H9 (cell line): ENCODE results near the gene KLF16. TPM values are rescaled to one million over a fixed set of nuclear protein-coding genes. Genes with fewer than 3 reads are reported as not detected.
A peak's percentile ranks its signal among the peaks of the same experiment; 100 is the strongest.

Experiments
- DNase-seq: peaks from one replicate; pipeline ENCODE4 v3.0.0-alpha.2; 2017
- H2AFZ ChIP-seq: one replicate; pipeline ENCODE4 v1.6.1; 2013; ENCODE audit warnings: mild to moderate bottlenecking, low read length, control low read depth, moderate library complexity
- H2AK5ac ChIP-seq: 2 replicates; pipeline ENCODE4 v1.6.1; 2013; ENCODE audit warnings: low read length, control low read depth, mixed read lengths; ENCODE audit not compliant: insufficient read length
- H2BK120ac ChIP-seq: one replicate; pipeline ENCODE4 v1.6.1; 2013; ENCODE audit warnings: low read depth, mild to moderate bottlenecking, low read length, control low read depth, inconsistent platforms; ENCODE audit not compliant: poor library complexity, severe bottlenecking
- H2BK12ac ChIP-seq: 2 replicates; pipeline ENCODE4 v1.6.1; 2013; ENCODE audit warnings: low read length, control low read depth, mixed read lengths, low read depth; ENCODE audit not compliant: insufficient read length
- H2BK15ac ChIP-seq: 2 replicates; pipeline ENCODE4 v1.6.1; 2013; ENCODE audit warnings: low read depth, low read length, control low read depth
- H2BK20ac ChIP-seq: one replicate; pipeline ENCODE4 v1.6.1; 2013; ENCODE audit warnings: low read depth, mild to moderate bottlenecking, low read length, control low read depth, inconsistent platforms; ENCODE audit not compliant: poor library complexity, severe bottlenecking
- H2BK5ac ChIP-seq: 2 replicates; pipeline ENCODE4 v1.6.1; 2013; ENCODE audit warnings: low read length, control low read depth, mixed read lengths; ENCODE audit not compliant: insufficient read length
- H3K14ac ChIP-seq: 2 replicates; pipeline ENCODE4 v1.6.1; 2013; ENCODE audit warnings: low read length, control low read depth; ENCODE audit not compliant: insufficient read depth
- H3K18ac ChIP-seq: 2 replicates; pipeline ENCODE4 v1.6.1; 2013; ENCODE audit warnings: low read depth, mild to moderate bottlenecking, mixed read lengths, low read length, control low read depth; ENCODE audit not compliant: insufficient read length
- H3K23ac ChIP-seq: 2 replicates; pipeline ENCODE4 v1.6.1; 2013; ENCODE audit warnings: low read length, control low read depth, mixed read lengths, low read depth; ENCODE audit not compliant: insufficient read length
- H3K23me2 ChIP-seq: 2 replicates; pipeline ENCODE4 v1.6.1; 2013; ENCODE audit warnings: low read depth, mild to moderate bottlenecking, mixed read lengths, low read length, control low read depth; ENCODE audit not compliant: insufficient read length, poor library complexity, severe bottlenecking
- H3K27ac ChIP-seq: 2 replicates; pipeline ENCODE4 v1.5.1; 2013; ENCODE audit warnings: low read length, control low read depth, mixed read lengths, low read depth; ENCODE audit not compliant: insufficient read length
- H3K27me3 ChIP-seq: 2 replicates; pipeline ENCODE4 v1.6.1; 2013; ENCODE audit warnings: low read length, control low read depth, inconsistent platforms; ENCODE audit not compliant: insufficient read depth
- H3K4ac ChIP-seq: 2 replicates; pipeline ENCODE4 v1.6.1; 2013; ENCODE audit warnings: low read depth, mild to moderate bottlenecking, control low read depth, inconsistent platforms, low read length, moderate library complexity
- H3K4me1 ChIP-seq: 2 replicates; pipeline ENCODE4 v1.6.1; 2013; ENCODE audit warnings: low read length, control low read depth, inconsistent platforms; ENCODE audit not compliant: insufficient read depth
- H3K4me2 ChIP-seq: 2 replicates; pipeline ENCODE4 v1.6.1; 2013; ENCODE audit warnings: low read length, control low read depth, mixed read lengths; ENCODE audit not compliant: insufficient read length, insufficient read depth
- H3K56ac ChIP-seq: 2 replicates; pipeline ENCODE4 v1.6.1; 2013; ENCODE audit warnings: low read depth, mild to moderate bottlenecking, mixed read lengths, low read length, control low read depth; ENCODE audit not compliant: insufficient read length
- H3K79me1 ChIP-seq: 2 replicates; pipeline ENCODE4 v1.6.1; 2013; ENCODE audit warnings: low read depth, mild to moderate bottlenecking, moderate library complexity, low read length, control low read depth, inconsistent platforms; ENCODE audit not compliant: insufficient read depth, poor library complexity, severe bottlenecking
- H3K79me2 ChIP-seq: 2 replicates; pipeline ENCODE4 v1.6.1; 2013; ENCODE audit warnings: low read length, control low read depth, inconsistent platforms; ENCODE audit not compliant: insufficient read depth
- H3K9ac ChIP-seq: 2 replicates; pipeline ENCODE4 v1.6.1; 2013; ENCODE audit warnings: low read length, control low read depth, mixed read lengths; ENCODE audit not compliant: insufficient read length; ENCODE audit errors: extremely low read depth
- H3K9me3 ChIP-seq: one replicate; pipeline ENCODE4 v1.6.1; 2013; ENCODE audit warnings: low read depth, low read length, inconsistent platforms; ENCODE audit not compliant: control insufficient read depth
- H3T11ph ChIP-seq: one replicate; pipeline ENCODE4 v1.6.1; 2013; ENCODE audit warnings: mild to moderate bottlenecking, low read length, control low read depth, inconsistent platforms
- H4K20me1 ChIP-seq: one replicate; pipeline ENCODE4 v1.6.1; 2013; ENCODE audit not compliant: control insufficient read depth, insufficient read length, insufficient read depth
- H4K5ac ChIP-seq: 2 replicates; pipeline ENCODE4 v1.6.1; 2013; ENCODE audit warnings: low read depth, mild to moderate bottlenecking, mixed read lengths, low read length, control low read depth; ENCODE audit not compliant: insufficient read length
- H4K8ac ChIP-seq: replicated peaks from 2 replicates; pipeline ENCODE4 v1.6.1; 2013; ENCODE audit warnings: low read length, control low read depth, mixed read lengths, low read depth; ENCODE audit not compliant: insufficient read length
- H4K91ac ChIP-seq: 2 replicates; pipeline ENCODE4 v1.6.1; 2013; ENCODE audit warnings: low read depth, mild to moderate bottlenecking, moderate library complexity, mixed read lengths, low read length, control low read depth; ENCODE audit not compliant: insufficient read length
- H3K27ac Mint-ChIP-seq, 3 experiments: 2 replicates in 2 of 3; 3 replicates in 1 of 3; pipeline ENCODE4 v1.8.0; 2020 to 2021; ENCODE audit warnings: mixed read lengths in 3 of 3, mild to moderate bottlenecking in 1 of 3, moderate library complexity in 1 of 3
- H3K27me3 Mint-ChIP-seq: 2 replicates; pipeline ENCODE4 v1.8.0; 2021; ENCODE audit warnings: low read depth, mild to moderate bottlenecking, moderate library complexity, mixed read lengths
- H3K36me3 Mint-ChIP-seq, 3 experiments: 2 replicates in 2 of 3; 3 replicates in 1 of 3; pipeline ENCODE4 v1.8.0; 2020 to 2021; ENCODE audit warnings: low read depth in 3 of 3, mixed read lengths in 3 of 3; ENCODE audit not compliant: insufficient read depth in 1 of 3
- H3K4me1 Mint-ChIP-seq, 2 experiments: 2 replicates each; pipeline ENCODE4 v1.8.0; 2020; ENCODE audit warnings: mixed read lengths in 2 of 2
- H3K4me3 Mint-ChIP-seq, 2 experiments: 2 replicates in 1 of 2; 3 replicates in 1 of 2; pipeline ENCODE4 v1.8.0; 2020 to 2021; ENCODE audit warnings: mild to moderate bottlenecking in 2 of 2, mixed read lengths in 2 of 2, moderate library complexity in 1 of 2
- H3K9me3 Mint-ChIP-seq, 2 experiments: 2 replicates in 1 of 2; 3 replicates in 1 of 2; pipeline ENCODE4 v1.8.0; 2020; ENCODE audit warnings: mild to moderate bottlenecking in 2 of 2, mixed read lengths in 2 of 2, moderate library complexity in 1 of 2
- CTCF ChIP-seq: fragments of 200-600 bp; sonication (generic); conservative IDR thresholded peaks from 3 replicates; pipeline ENCODE4 v1.8.0; 2021; ENCODE audit warnings: antibody characterized with exemption, mild to moderate bottlenecking
- WGBS: extraction: QIAGEN DNeasy Blood & Tissue Kit; methylation state at CpG from one replicate; pipeline ENCODE4 v1.1.7; 2013; ENCODE audit warnings: missing lambda C conversion rate, low lambda C conversion rate, mixed read lengths; ENCODE audit not compliant: insufficient read length; ENCODE audit errors: extremely low coverage; 5-methylcytosine and 5-hydroxymethylcytosine counted together
- total RNA-seq: library from RNA; stranded (reverse); gene quantifications from 2 replicates; pipeline ENCODE4 v1.2.1, GENCODE V29; 2021

The KLF16 gene
- total RNA-seq, 1 experiment from 2014 or later = 66.8 TPM

GRCh38 chr19:1830568-1830967 is 32.8 kb downstream of the KLF16 start:
- Histone ChIP-seq H3K14ac (no peak overlapping the region; the same call in 1 of the 2 replicates), H2BK5ac (no peak overlapping the region), H2BK20ac (no peak overlapping the region), H3K9me3 (no peaks in the 10 kb centered on the region), H3K56ac (no peak overlapping the region), H3T11ph (no peak overlapping the region), H3K4ac (no peak overlapping the region), H2BK12ac (no peak overlapping the region), H3K27ac (no peak overlapping the region), H3K9ac (no peak overlapping the region), H3K79me2 (peaks cover 2% of the 10 kb centered on the region; the same call in 1 of the 2 replicates), H3K4me1 (no peaks in the 10 kb centered on the region), H3K27me3 (no peaks in the 10 kb centered on the region), H4K8ac (no peak overlapping the region), H3K23me2 (no peaks in the 10 kb centered on the region), H2AK5ac (no peak overlapping the region), H3K79me1 (peaks cover 3% of the 10 kb centered on the region), H3K4me2 (no peak overlapping the region), H4K5ac (no peak overlapping the region), H2BK15ac (no peak overlapping the region), H4K91ac (no peak overlapping the region), H3K23ac (no peak overlapping the region), H2AFZ (no peak overlapping the region), H2BK120ac (no peak overlapping the region), H3K18ac (no peak overlapping the region), H4K20me1 (peaks cover 4% of the 10 kb centered on the region)
- no CpG with 5 or more reads among the region's 15 CpGs for WGBS
- Mint-ChIP-seq H3K9me3 (no peaks in the 10 kb centered on the region), H3K27ac (peak overlapping the region in 2 of 3 experiments; percentile 40 to 49; a peak in 2 of 7 replicates), H3K4me3 (no peak overlapping the region), H3K36me3 (peaks cover 4 to 16% (median 7%) of the 10 kb centered on the region in 3 experiments; a peak in 6 of 7 replicates), H3K4me1 (peaks cover 6 to 19% of the 10 kb centered on the region in 2 experiments; a peak in 3 of 4 replicates), H3K27me3 (no peaks in the 10 kb centered on the region)
- no peak for TF ChIP-seq CTCF
- no peak for DNase-seq
